CD14-positive monocyte (primary cell): ENCODE measurements around the gene MBD5. TPM values are rescaled to one million over a fixed set of nuclear protein-coding genes. Genes with fewer than 3 reads are reported as not detected.

Experiments used
- DNase-seq, 3 donors: peaks; one replicate each; pipeline ENCODE4 v3.0.0-alpha.2; 2011 to 2022
- H2AFZ ChIP-seq: 2 replicates; pipeline ENCODE4 v1.6.0; 2012; ENCODE audit warnings: mild to moderate bottlenecking, low read depth, low read length, inconsistent platforms; ENCODE audit not compliant: insufficient read depth, poor library complexity, severe bottlenecking
- H3K27ac ChIP-seq, 2 donors: 1 replicate in 1 of 2; 2 replicates in 1 of 2; pipeline ENCODE4 v1.5.1; 2012 to 2013; ENCODE audit warnings: low read length in 2 of 2, control low read depth in 1 of 2, inconsistent platforms in 1 of 2, low read depth in 1 of 2, mild to moderate bottlenecking in 1 of 2
- H3K27me3 ChIP-seq, 2 donors: one replicate each; pipeline versions ENCODE4 v1.6.0 to v1.6.1; 2011 to 2013; ENCODE audit warnings: low read length in 2 of 2; ENCODE audit not compliant: control insufficient read depth in 2 of 2, insufficient read depth in 2 of 2
- H3K36me3 ChIP-seq, 2 donors: replicated peaks in 1 of 2; 1 replicate in 1 of 2; 2 replicates in 1 of 2; pipeline versions ENCODE4 v1.5.1 to v1.6.1; 2012 to 2013; ENCODE audit warnings: low read length in 2 of 2, control low read depth in 1 of 2, inconsistent platforms in 1 of 2, mild to moderate bottlenecking in 1 of 2; ENCODE audit not compliant: insufficient read depth in 2 of 2, control insufficient read depth in 1 of 2
- H3K4me1 ChIP-seq, 2 donors: 1 replicate in 1 of 2; 2 replicates in 1 of 2; pipeline versions ENCODE4 v1.5.1 to v1.6.1; 2012 to 2013; ENCODE audit warnings: low read length in 2 of 2, control low read depth in 1 of 2, inconsistent platforms in 1 of 2, mild to moderate bottlenecking in 1 of 2, moderate library complexity in 1 of 2; ENCODE audit not compliant: insufficient read depth in 2 of 2, control insufficient read depth in 1 of 2
- H3K4me2 ChIP-seq: replicated peaks from 2 replicates; pipeline ENCODE3; 2012; ENCODE audit warnings: low read length, moderate library complexity, mild to moderate bottlenecking; ENCODE audit not compliant: poor library complexity, severe bottlenecking; ENCODE audit errors: extremely low read depth
- H3K4me3 ChIP-seq, 3 experiments: fragments of 200-600 bp in 1 of 3; sonication (generic) in 1 of 3; replicated peaks in 1 of 3; 1 replicate in 2 of 3; 2 replicates in 1 of 3; pipeline ENCODE4 v1.5.1; 2011 to 2013; ENCODE audit warnings: low read length in 3 of 3, mild to moderate bottlenecking in 3 of 3, control low read depth in 2 of 3, low read depth in 2 of 3, inconsistent platforms in 1 of 3, moderate library complexity in 1 of 3
- H3K79me2 ChIP-seq: 2 replicates; pipeline ENCODE4 v1.6.0; 2012; ENCODE audit warnings: mild to moderate bottlenecking, control low read depth, inconsistent platforms, low read length, moderate library complexity; ENCODE audit not compliant: insufficient read depth
- H3K9ac ChIP-seq: 2 replicates; pipeline ENCODE4 v1.6.0; 2017; ENCODE audit warnings: low read length, mild to moderate bottlenecking; ENCODE audit not compliant: insufficient read depth, poor library complexity, severe bottlenecking
- H3K9me3 ChIP-seq, 2 donors: replicated peaks in 1 of 2; 1 replicate in 1 of 2; 2 replicates in 1 of 2; pipeline versions ENCODE4 v1.5.1 to v1.6.1; 2012 to 2013; ENCODE audit warnings: low read length in 2 of 2, control low read depth in 1 of 2; ENCODE audit not compliant: control insufficient read depth in 1 of 2, insufficient read depth in 1 of 2
- H4K20me1 ChIP-seq: 2 replicates; pipeline ENCODE4 v1.6.0; 2012; ENCODE audit warnings: mild to moderate bottlenecking, low read length, control low read depth, moderate library complexity; ENCODE audit not compliant: insufficient read depth
- H3K27ac Mint-ChIP-seq, 7 donors: one replicate each; pipeline ENCODE4 v1.8.0; 2020; ENCODE audit warnings: mild to moderate bottlenecking in 7 of 7, mixed read lengths in 7 of 7, moderate library complexity in 6 of 7, inconsistent platforms in 2 of 7
- H3K27me3 Mint-ChIP-seq, 3 donors: one replicate each; pipeline ENCODE4 v1.8.0; 2021 to 2022; ENCODE audit warnings: low read depth in 3 of 3, mild to moderate bottlenecking in 3 of 3, mixed read lengths in 3 of 3, moderate library complexity in 3 of 3, inconsistent platforms in 1 of 3
- H3K36me3 Mint-ChIP-seq, 2 donors: one replicate each; pipeline ENCODE4 v1.8.0; 2020; ENCODE audit warnings: mixed read lengths in 2 of 2, inconsistent platforms in 1 of 2, mild to moderate bottlenecking in 1 of 2
- H3K4me1 Mint-ChIP-seq: one replicate; pipeline ENCODE4 v1.8.0; 2020; ENCODE audit warnings: mild to moderate bottlenecking, mixed read lengths
- H3K4me3 Mint-ChIP-seq, 2 donors: one replicate each; pipeline ENCODE4 v1.8.0; 2020; ENCODE audit warnings: mild to moderate bottlenecking in 2 of 2, mixed read lengths in 2 of 2, moderate library complexity in 1 of 2
- H3K9me3 Mint-ChIP-seq, 7 donors: one replicate each; pipeline ENCODE4 v1.8.0; 2020 to 2022; ENCODE audit warnings: mixed read lengths in 7 of 7, mild to moderate bottlenecking in 6 of 7, moderate library complexity in 6 of 7, inconsistent platforms in 2 of 7
- WGBS: methylation state at CpG from one replicate; pipeline ENCODE4 v1.1.5; 2013; ENCODE audit warnings: missing lambda C conversion rate; ENCODE audit not compliant: insufficient coverage; 5-methylcytosine and 5-hydroxymethylcytosine counted together
- intact Hi-C, 2 donors: fragments of 100-400 bp; cut with micrococcal nuclease; formaldehyde crosslinking; loops; one replicate each; pipeline versions ENCODE4 v1.15.0 to v1.15.1; 2023
- polyA plus RNA-seq, 3 donors: library from polyadenylated mRNA; depleted of rRNA in 1 of 3; unstranded in 2 of 3; stranded (reverse) in 1 of 3; fragments of 300-500 nt in 2 of 3; fragments of >200 nt in 1 of 3; fragmentation: Illumina TruSeq in 2 of 3; gene quantifications; 1 replicate in 2 of 3; 2 replicates in 1 of 3; pipeline ENCODE4 v1.2.3, GENCODE V29; 2012 to 2021
- TF ChIP-seq, protein P1 (sequence below): fragments of 200-600 bp; IDR thresholded peaks from one replicate; pipeline ENCODE4 v1.8.0; 2022; ENCODE audit warnings: antibody characterized with exemption, mild to moderate bottlenecking

Gene MBD5
- polyA plus RNA-seq, 3 donors, result 2.3 to 5.7 (median 3.5) TPM

DNA sequence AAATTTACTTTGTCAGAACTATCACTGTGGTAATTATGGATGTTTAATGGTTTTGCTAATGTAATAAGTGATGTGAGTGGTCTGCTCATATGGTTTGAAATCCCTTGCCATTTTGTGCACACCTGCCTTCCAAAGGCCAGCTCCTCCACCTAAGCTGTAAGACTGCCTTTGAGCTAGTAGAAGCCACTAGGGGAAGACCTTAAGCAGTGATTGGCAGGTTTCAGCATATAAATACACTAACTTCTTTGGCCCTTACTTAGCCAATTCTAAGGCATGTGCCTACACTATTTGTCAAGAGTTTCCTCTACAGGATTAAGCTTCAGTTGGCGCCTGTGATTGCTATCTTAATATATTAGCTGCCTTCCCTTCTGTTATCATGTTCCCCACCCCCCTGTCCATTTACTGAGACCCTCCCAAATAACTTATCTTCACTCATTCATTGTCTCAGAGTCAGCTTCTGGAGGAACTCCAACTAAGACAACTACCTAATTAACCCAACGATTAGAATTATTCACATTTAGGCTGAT lies 141.1 kb downstream of the MBD5 start:
- 86% methylated on average over 1 of the region's 2 CpGs for WGBS
- Mint-ChIP-seq H3K4me3 (no peak overlapping the region), H3K9me3 (peaks cover 0 to 4% (median 0%) of the 10 kb centered on the region in 7 donors), H3K27ac (no peak overlapping the region), H3K4me1 (no peaks in the 10 kb centered on the region), H3K27me3 (peaks cover 0 to 1% (median 0%) of the 10 kb centered on the region in 3 donors), H3K36me3 (peaks cover 3 to 5% of the 10 kb centered on the region in 2 donors)
- Histone ChIP-seq H3K79me2 (no peaks in the 10 kb centered on the region), H4K20me1 (no peaks in the 10 kb centered on the region), H3K9ac (no peak overlapping the region), H3K27me3 (no peaks in the 10 kb centered on the region), H3K9me3 (no peaks in the 10 kb centered on the region), H3K4me3 (no peak overlapping the region), H3K4me2 (no peak overlapping the region), H3K27ac (no peak overlapping the region), H3K4me1 (no peaks in the 10 kb centered on the region), H2AFZ (no peak overlapping the region), H3K36me3 (no peaks in the 10 kb centered on the region)
- TF ChIP-seq, protein P1, sequence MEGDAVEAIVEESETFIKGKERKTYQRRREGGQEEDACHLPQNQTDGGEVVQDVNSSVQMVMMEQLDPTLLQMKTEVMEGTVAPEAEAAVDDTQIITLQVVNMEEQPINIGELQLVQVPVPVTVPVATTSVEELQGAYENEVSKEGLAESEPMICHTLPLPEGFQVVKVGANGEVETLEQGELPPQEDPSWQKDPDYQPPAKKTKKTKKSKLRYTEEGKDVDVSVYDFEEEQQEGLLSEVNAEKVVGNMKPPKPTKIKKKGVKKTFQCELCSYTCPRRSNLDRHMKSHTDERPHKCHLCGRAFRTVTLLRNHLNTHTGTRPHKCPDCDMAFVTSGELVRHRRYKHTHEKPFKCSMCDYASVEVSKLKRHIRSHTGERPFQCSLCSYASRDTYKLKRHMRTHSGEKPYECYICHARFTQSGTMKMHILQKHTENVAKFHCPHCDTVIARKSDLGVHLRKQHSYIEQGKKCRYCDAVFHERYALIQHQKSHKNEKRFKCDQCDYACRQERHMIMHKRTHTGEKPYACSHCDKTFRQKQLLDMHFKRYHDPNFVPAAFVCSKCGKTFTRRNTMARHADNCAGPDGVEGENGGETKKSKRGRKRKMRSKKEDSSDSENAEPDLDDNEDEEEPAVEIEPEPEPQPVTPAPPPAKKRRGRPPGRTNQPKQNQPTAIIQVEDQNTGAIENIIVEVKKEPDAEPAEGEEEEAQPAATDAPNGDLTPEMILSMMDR, result no peak
- intact Hi-C loops, result no loop called here
- no peak for DNase-seq

GRCh38 chr2:148162871-148163270 lies 142.0 kb downstream of the MBD5 start:
- TF ChIP-seq, protein P1, result no peak
- H3K9ac ChIP-seq, result no peak overlapping the region
- H3K27ac Mint-ChIP-seq, result no peak overlapping the region

More at GRCh38 chr2:148162871-148163270, 142.0 kb downstream of the MBD5 start:
- DNase-seq, result no peak
- intact Hi-C loops, result no loop called here
- H4K20me1 ChIP-seq, result no peaks in the 10 kb centered on the region
- H3K79me2 ChIP-seq, result no peaks in the 10 kb centered on the region
- H3K36me3 Mint-ChIP-seq, result peaks cover 3 to 5% of the 10 kb centered on the region in 2 donors
- H3K4me3 Mint-ChIP-seq, result no peak overlapping the region
- no peaks in the 10 kb centered on the region for H3K4me1 Mint-ChIP-seq
- no peaks in the 10 kb centered on the region for H3K9me3 ChIP-seq
- H2AFZ ChIP-seq, result no peak overlapping the region
- H3K9me3 Mint-ChIP-seq, result peaks cover 0 to 4% (median 0%) of the 10 kb centered on the region in 7 donors
- no peak overlapping the region for H3K4me2 ChIP-seq
- H3K4me1 ChIP-seq, result no peaks in the 10 kb centered on the region
- peaks cover 0 to 1% (median 0%) of the 10 kb centered on the region in 3 donors for H3K27me3 Mint-ChIP-seq
- H3K27ac ChIP-seq, result no peak overlapping the region
- H3K27me3 ChIP-seq, result no peaks in the 10 kb centered on the region
- no peaks in the 10 kb centered on the region for H3K36me3 ChIP-seq
- no peak overlapping the region for H3K4me3 ChIP-seq
